ENCODE measurements around the gene GUCY1A1. TPM values are rescaled to one million over a fixed set of nuclear protein-coding genes. Genes with fewer than 3 reads are reported as not detected.

Gene GUCY1A1
- total RNA-seq, 1 donor from 2014 or later = 37.1 TPM

- H3K4me1 ChIP-seq = no peaks in the 10 kb centered on the region
- H3K9me3 ChIP-seq = no peaks in the 10 kb centered on the region
- no peak for TF ChIP-seq CTCF (IDR thresholded peaks at IDR 0.05)
- intact Hi-C loops (cut with DNase I) = no loop called here
- H3K27me3 ChIP-seq = no peaks in the 10 kb centered on the region
- no peak overlapping the region for H3K27ac ChIP-seq
- DNase-seq (ENCODE audit: low spot score in 2 of 2) = no peak
- H3K36me3 ChIP-seq = peaks cover 0 to 39% of the 10 kb centered on the region in 2 donors
- H3K4me3 ChIP-seq = no peak overlapping the region
Observed at GRCh38 chr4:155722336-155722735, 55.7 kb downstream of the GUCY1A1 start.

GRCh38 chr4:155722816-155723499 is 56.3 kb downstream of the GUCY1A1 start:
- no peak for DNase-seq (ENCODE audit: low spot score in 2 of 2)
- H3K36me3 ChIP-seq = peaks cover 0 to 39% of the 10 kb centered on the region in 2 donors
- intact Hi-C loops (cut with DNase I) = no loop called here
- no peak overlapping the region for H3K4me3 ChIP-seq
- no peaks in the 10 kb centered on the region for H3K4me1 ChIP-seq
- H3K27ac ChIP-seq = no peak overlapping the region
- no peak for TF ChIP-seq CTCF (IDR thresholded peaks at IDR 0.05)
- H3K9me3 ChIP-seq = no peaks in the 10 kb centered on the region
- H3K27me3 ChIP-seq = no peaks in the 10 kb centered on the region

- DNase-seq (ENCODE audit: low spot score in 2 of 2) = no peak
- Histone ChIP-seq H3K9me3 (no peaks in the 10 kb centered on the region), H3K4me3 (no peak overlapping the region), H3K36me3 (peaks cover 0 to 36% of the 10 kb centered on the region in 2 donors), H3K27ac (no peak overlapping the region), H3K27me3 (no peaks in the 10 kb centered on the region), H3K4me1 (no peaks in the 10 kb centered on the region)
- intact Hi-C loops (cut with DNase I) = no loop called here
- TF ChIP-seq CTCF (IDR thresholded peaks at IDR 0.05) = no peak
Observed at GRCh38 chr4:155724731-155725130, 58.1 kb downstream of the GUCY1A1 start.

GRCh38 chr4:155734065-155734464 is 67.4 kb downstream of the GUCY1A1 start:
- Histone ChIP-seq H3K36me3 (peaks cover 0 to 5% of the 10 kb centered on the region in 2 donors), H3K27me3 (no peaks in the 10 kb centered on the region), H3K4me3 (no peak overlapping the region), H3K9me3 (no peaks in the 10 kb centered on the region), H3K4me1 (no peaks in the 10 kb centered on the region), H3K27ac (no peak overlapping the region)
- intact Hi-C loops (cut with DNase I) = no loop called here
- no peak for TF ChIP-seq CTCF (IDR thresholded peaks at IDR 0.05)
- DNase-seq (ENCODE audit: low spot score in 2 of 2) = no peak

- Histone ChIP-seq H3K9me3 (no peaks in the 10 kb centered on the region), H3K27me3 (no peaks in the 10 kb centered on the region), H3K27ac (no peak overlapping the region), H3K36me3 (peaks cover 0 to 2% of the 10 kb centered on the region in 2 donors), H3K4me3 (no peak overlapping the region), H3K4me1 (no peaks in the 10 kb centered on the region)
- DNase-seq (ENCODE audit: low spot score in 2 of 2) = no peak
- TF ChIP-seq CTCF (IDR thresholded peaks at IDR 0.05) = no peak
- intact Hi-C loops (cut with DNase I) = no loop called here
Observed at GRCh38 chr4:155734951-155735350, 68.3 kb downstream of the GUCY1A1 start.

- H3K36me3 ChIP-seq = no peaks in the 10 kb centered on the region
- intact Hi-C loops (cut with DNase I) = no loop called here
- no peak overlapping the region for H3K4me3 ChIP-seq
- no peaks in the 10 kb centered on the region for H3K4me1 ChIP-seq
- no peak for DNase-seq (ENCODE audit: low spot score in 2 of 2)
- H3K9me3 ChIP-seq = no peaks in the 10 kb centered on the region
- no peak overlapping the region for H3K27ac ChIP-seq
- no peak for TF ChIP-seq CTCF (IDR thresholded peaks at IDR 0.05)
- H3K27me3 ChIP-seq = no peaks in the 10 kb centered on the region
Observed at GRCh38 chr4:155735496-155735895, 68.8 kb downstream of the GUCY1A1 start.
